PC-3 (cell line): ENCODE measurements around the gene GRIN2A. TPM values are rescaled to one million over a fixed set of nuclear protein-coding genes. Genes with fewer than 3 reads are reported as not detected.

Experiments
- ATAC-seq: fragments of 200-7000 bp; cut with Tn5 transposase; 2 replicates; pipeline ENCODE4 v1.9.1; 2020; ENCODE audit warnings: mild to moderate bottlenecking, moderate library complexity
- BruUV-seq: library from RNA; stranded (reverse); fragments of 400-500 nt; replicated peaks from 2 replicates; lab custom pipeline; 2021; lab: Mats Ljungman, UMichigan
- CTCF ChIA-PET: fragments of 300-600 bp; sonication (Branson Sonifier 250); formaldehyde crosslinking; loops from one replicate; lab custom pipeline; 2022; ENCODE audit warnings: antibody characterized with exemption; lab: Charles Lee
- POLR2A ChIA-PET: fragments of 300-600 bp; sonication (Branson Sonifier 250); formaldehyde crosslinking; loops from one replicate; lab custom pipeline; 2022; ENCODE audit warnings: antibody characterized with exemption; ENCODE audit not compliant: unreplicated experiment; lab: Charles Lee
- DNase-seq: peaks from one replicate; pipeline ENCODE4 v3.0.0-alpha.2; 2015
- H2AFZ ChIP-seq: fragments of 300-600 bp; sonication (generic); 2 replicates; pipeline ENCODE4 v1.6.0; 2016; ENCODE audit warnings: antibody characterized with exemption, low read length
- H3F3A ChIP-seq: fragments of 300-600 bp; sonication (generic); one replicate; pipeline ENCODE4 v1.6.0; 2017; ENCODE audit warnings: antibody characterized with exemption, low read length, control low read depth, mild to moderate bottlenecking; ENCODE audit not compliant: unreplicated experiment
- H3K27ac ChIP-seq: fragments of 300-600 bp; sonication (generic); 2 replicates; pipeline ENCODE4 v1.5.1; 2016; ENCODE audit warnings: mild to moderate bottlenecking, low read length
- H3K27me3 ChIP-seq: fragments of 300-600 bp; sonication (generic); 2 replicates; pipeline ENCODE4 v1.6.1; 2016; ENCODE audit warnings: low read length, mixed read lengths
- H3K36me3 ChIP-seq: fragments of 300-600 bp; sonication (generic); 2 replicates; pipeline ENCODE4 v1.6.1; 2016; ENCODE audit warnings: low read depth, mixed run types, low read length, mixed read lengths
- H3K4me1 ChIP-seq: fragments of 300-600 bp; sonication (generic); 2 replicates; pipeline ENCODE4 v1.5.1; 2016; ENCODE audit warnings: low read length; ENCODE audit not compliant: insufficient read depth
- H3K4me2 ChIP-seq: fragments of 300-600 bp; sonication (generic); 2 replicates; pipeline ENCODE4 v1.6.0; 2016; ENCODE audit warnings: low read length
- H3K4me3 ChIP-seq: fragments of 300-600 bp; sonication (generic); 2 replicates; pipeline ENCODE4 v1.5.1; 2016; ENCODE audit warnings: mild to moderate bottlenecking, low read length, mixed read lengths
- H3K79me2 ChIP-seq: fragments of 300-600 bp; sonication (generic); 2 replicates; pipeline ENCODE4 v1.6.1; 2017; ENCODE audit warnings: low read length, mixed read lengths
- H3K9ac ChIP-seq: fragments of 300-600 bp; sonication (generic); 2 replicates; pipeline ENCODE4 v1.6.0; 2016; ENCODE audit warnings: mild to moderate bottlenecking, low read length
- H3K9me2 ChIP-seq: fragments of 300-600 bp; sonication (generic); replicated peaks from 2 replicates; pipeline ENCODE4 v1.6.1; 2016; ENCODE audit warnings: mixed run types, low read length, mixed read lengths
- H3K9me3 ChIP-seq: fragments of 300-600 bp; sonication (generic); 2 replicates; pipeline ENCODE4 v1.6.1; 2016; ENCODE audit warnings: low read length, mixed read lengths
- H4K20me1 ChIP-seq: fragments of 300-600 bp; sonication (generic); 2 replicates; pipeline ENCODE4 v1.6.1; 2016; ENCODE audit warnings: low read length, mixed read lengths
- EZH2 ChIP-seq: fragments of 300-600 bp; sonication (generic); IDR thresholded peaks from one replicate; pipeline ENCODE4 v1.6.1; 2017; ENCODE audit warnings: antibody characterized with exemption, mild to moderate bottlenecking, low read length; ENCODE audit not compliant: unreplicated experiment
- EZH2phosphoT487 ChIP-seq: fragments of 300-600 bp; sonication (generic); IDR thresholded peaks from 2 replicates; pipeline ENCODE4 v1.6.1; 2018; ENCODE audit warnings: mild to moderate bottlenecking, antibody characterized with exemption, low read length, borderline replicate concordance
- intact Hi-C: fragments of 100-400 bp; cut with micrococcal nuclease; formaldehyde crosslinking; loops from 2 replicates; pipeline ENCODE4 v1.9.0; 2023
- total RNA-seq: library from RNA; depleted of rRNA; stranded (reverse); fragments of >200 nt; gene quantifications from 2 replicates; pipeline ENCODE4 v1.2.3, GENCODE V29; 2014
- TF ChIP-seq, protein P1 (sequence below): fragments of 300-600 bp; sonication (generic); conservative IDR thresholded peaks from 2 replicates; pipeline ENCODE4 v1.5.1; 2017; ENCODE audit warnings: antibody characterized with exemption, low read depth, mild to moderate bottlenecking, low read length

Gene GRIN2A
- total RNA-seq, 1 experiment from 2014 or later = 0.04 TPM

DNA sequence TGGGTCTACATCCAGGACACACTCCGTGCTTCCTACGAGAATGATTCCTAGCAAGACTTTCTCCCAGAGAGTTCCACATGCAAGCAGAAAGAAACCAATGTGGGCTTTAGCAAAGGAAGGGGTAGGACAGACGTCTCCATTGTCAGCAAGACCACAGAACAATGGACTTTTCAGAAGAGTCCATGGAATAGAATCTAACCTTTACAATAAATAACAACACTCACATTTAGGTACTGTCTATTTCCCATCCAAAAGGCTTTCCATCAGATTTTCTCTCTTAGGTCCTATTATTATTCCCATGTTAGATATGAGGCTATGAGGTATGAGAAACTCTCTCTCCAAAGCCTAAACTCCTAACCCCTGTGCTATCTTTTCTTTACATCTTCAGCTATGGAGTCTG is 360.9 kb downstream of the GRIN2A start:
- no peak for ATAC-seq
- no TSS peak for BruUV-seq
- Histone ChIP-seq H3F3A (no peaks in the 10 kb centered on the region), H3K4me2 (no peak overlapping the region), H3K79me2 (no peaks in the 10 kb centered on the region), H3K4me1 (no peaks in the 10 kb centered on the region), H4K20me1 (no peaks in the 10 kb centered on the region), H3K36me3 (no peaks in the 10 kb centered on the region), H2AFZ (no peak overlapping the region), H3K9me2 (no peaks in the 10 kb centered on the region), H3K9ac (no peak overlapping the region), H3K9me3 (no peaks in the 10 kb centered on the region), H3K27me3 (peaks cover 54% of the 10 kb centered on the region), H3K4me3 (no peak overlapping the region), H3K27ac (no peak overlapping the region)
- DNase-seq = no peak
- TF ChIP-seq EZH2 = no peak
- TF ChIP-seq, protein P1, sequence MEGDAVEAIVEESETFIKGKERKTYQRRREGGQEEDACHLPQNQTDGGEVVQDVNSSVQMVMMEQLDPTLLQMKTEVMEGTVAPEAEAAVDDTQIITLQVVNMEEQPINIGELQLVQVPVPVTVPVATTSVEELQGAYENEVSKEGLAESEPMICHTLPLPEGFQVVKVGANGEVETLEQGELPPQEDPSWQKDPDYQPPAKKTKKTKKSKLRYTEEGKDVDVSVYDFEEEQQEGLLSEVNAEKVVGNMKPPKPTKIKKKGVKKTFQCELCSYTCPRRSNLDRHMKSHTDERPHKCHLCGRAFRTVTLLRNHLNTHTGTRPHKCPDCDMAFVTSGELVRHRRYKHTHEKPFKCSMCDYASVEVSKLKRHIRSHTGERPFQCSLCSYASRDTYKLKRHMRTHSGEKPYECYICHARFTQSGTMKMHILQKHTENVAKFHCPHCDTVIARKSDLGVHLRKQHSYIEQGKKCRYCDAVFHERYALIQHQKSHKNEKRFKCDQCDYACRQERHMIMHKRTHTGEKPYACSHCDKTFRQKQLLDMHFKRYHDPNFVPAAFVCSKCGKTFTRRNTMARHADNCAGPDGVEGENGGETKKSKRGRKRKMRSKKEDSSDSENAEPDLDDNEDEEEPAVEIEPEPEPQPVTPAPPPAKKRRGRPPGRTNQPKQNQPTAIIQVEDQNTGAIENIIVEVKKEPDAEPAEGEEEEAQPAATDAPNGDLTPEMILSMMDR = no peak
- TF ChIP-seq EZH2phosphoT487 = no peak
- intact Hi-C loops = no loop called here
- ChIA-PET CTCF (no interaction called here), POLR2A (no interaction called here)

DNA sequence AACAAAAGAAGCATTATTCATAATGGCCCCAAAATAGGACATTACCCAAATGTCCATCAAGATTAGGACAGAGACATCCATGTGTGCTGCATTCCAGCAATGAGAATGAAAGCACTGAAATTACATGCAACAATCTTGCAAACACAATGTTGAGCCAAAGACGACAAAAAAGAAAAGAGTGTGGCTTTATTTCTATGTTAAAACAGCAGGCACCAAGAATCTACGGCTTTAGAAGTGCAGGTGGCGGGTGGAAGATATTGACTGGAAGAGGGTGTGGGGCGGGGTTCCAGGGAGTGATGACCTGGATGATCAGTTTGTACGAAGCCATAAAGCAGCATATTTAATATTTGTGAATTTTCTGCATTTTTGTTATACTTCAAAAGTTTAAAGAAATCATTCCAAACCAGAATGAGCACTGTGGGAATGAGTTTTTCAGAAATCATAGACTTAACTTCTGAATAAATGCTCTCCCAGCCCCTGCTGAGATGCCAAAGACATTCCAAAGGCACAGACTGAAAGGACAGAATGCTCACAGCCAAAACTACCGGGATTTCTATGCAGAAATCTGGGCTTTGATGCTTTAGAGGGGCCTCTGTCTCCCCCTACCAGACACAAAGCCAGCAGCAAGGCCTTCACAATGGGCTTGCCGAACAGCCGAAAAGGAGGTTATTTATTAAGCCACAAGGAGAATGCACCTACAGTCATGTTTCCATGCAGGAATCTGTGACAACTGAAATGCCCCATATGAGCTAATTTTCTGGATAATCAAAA is 361.6 kb downstream of the GRIN2A start:
- Histone ChIP-seq H3K79me2 (no peaks in the 10 kb centered on the region), H3K9me2 (no peaks in the 10 kb centered on the region), H3K27ac (no peak overlapping the region), H3K36me3 (no peaks in the 10 kb centered on the region), H2AFZ (no peak overlapping the region), H3F3A (no peaks in the 10 kb centered on the region), H3K4me2 (no peak overlapping the region), H3K9ac (no peak overlapping the region), H4K20me1 (no peaks in the 10 kb centered on the region), H3K9me3 (no peaks in the 10 kb centered on the region), H3K4me3 (no peak overlapping the region), H3K4me1 (no peaks in the 10 kb centered on the region), H3K27me3 (peaks cover 59% of the 10 kb centered on the region)
- TF ChIP-seq, protein P1 = no peak
- TF ChIP-seq EZH2phosphoT487 (no peak), EZH2 (no peak)
- no TSS peak for BruUV-seq
- ChIA-PET CTCF (no interaction called here), POLR2A (no interaction called here)
- DNase-seq (no peak), ATAC-seq (no peak)
- intact Hi-C loops = no loop called here

DNA sequence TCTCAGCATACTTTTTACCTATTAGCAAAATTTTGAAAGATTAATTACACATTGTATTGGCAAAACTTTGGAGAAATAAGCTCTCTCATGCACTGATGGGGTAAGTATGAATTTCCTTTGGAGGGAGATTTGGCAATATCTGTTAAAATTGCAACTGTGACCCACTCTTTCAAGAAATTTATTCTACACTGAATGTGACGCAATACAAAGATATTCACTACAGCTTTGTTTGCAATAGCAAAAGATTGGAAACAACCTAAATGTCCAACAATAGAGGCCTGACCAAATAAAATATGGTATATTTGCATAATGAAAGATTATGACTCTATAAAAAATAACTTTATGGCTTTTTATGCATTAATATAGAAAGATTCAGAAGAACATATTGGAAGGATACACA is 363.5 kb downstream of the GRIN2A start:
- Histone ChIP-seq H3F3A (no peaks in the 10 kb centered on the region), H3K9me2 (no peaks in the 10 kb centered on the region), H3K79me2 (no peaks in the 10 kb centered on the region), H3K36me3 (no peaks in the 10 kb centered on the region), H3K27me3 (peaks cover 69% of the 10 kb centered on the region), H4K20me1 (no peaks in the 10 kb centered on the region), H3K9me3 (no peaks in the 10 kb centered on the region), H2AFZ (no peak overlapping the region), H3K4me2 (no peak overlapping the region), H3K4me1 (no peaks in the 10 kb centered on the region), H3K4me3 (no peak overlapping the region), H3K27ac (no peak overlapping the region), H3K9ac (no peak overlapping the region)
- TF ChIP-seq EZH2phosphoT487 = no peak
- no peak for TF ChIP-seq EZH2
- TF ChIP-seq, protein P1 = no peak
- ChIA-PET CTCF (no interaction called here), POLR2A (no interaction called here)
- BruUV-seq = no TSS peak
- DNase-seq = no peak
- no peak for ATAC-seq
- intact Hi-C loops = no loop called here
